Measurements from ENCODE around the gene MOV10L1. TPM values are rescaled to one million over a fixed set of nuclear protein-coding genes. Genes with fewer than 3 reads are reported as not detected.

The MOV10L1 gene
- total and polyA plus RNA-seq, 2 donors (not counting 3 experiments of a cell fraction or from before 2014, with no cell fraction given), result 27.6 to 37.6 TPM

DNA sequence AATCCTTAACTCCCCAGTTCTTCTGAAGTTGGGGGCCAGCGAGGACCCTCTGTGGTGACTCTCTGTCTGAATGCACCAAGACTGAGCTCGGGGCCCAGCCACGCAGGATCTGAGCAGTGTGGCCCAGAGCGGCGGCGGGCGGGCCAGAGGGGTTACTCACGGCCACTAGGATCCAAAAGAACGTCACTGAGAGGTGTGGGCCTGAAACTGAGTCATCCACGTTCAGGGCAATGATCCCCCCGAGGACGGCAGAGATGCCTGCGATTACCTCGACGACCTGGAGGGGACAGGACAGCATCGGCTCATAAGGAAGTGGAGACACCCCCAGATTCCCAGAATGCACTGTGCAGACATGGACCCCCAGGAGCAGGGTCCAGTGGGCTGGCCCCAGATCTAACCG, 15.8 kb upstream of the MOV10L1 start:
- intact Hi-C loops (cut with micrococcal nuclease) (no loop called here), dilution Hi-C loops (cut with MboI; ENCODE audit: extremely low pct_ligation_motif_present, low sequenced_read_pairs) (no loop called here)
- ChIA-PET POLR2A (no interaction called here), CTCF (no interaction called here)
- H3K9me1 ChIP-seq (replicated peaks; ENCODE audit: control insufficient read depth, extremely low read depth, insufficient read depth, low read length), result no peaks in the 10 kb centered on the region
- no peaks in the 10 kb centered on the region for H3K79me2 ChIP-seq (ENCODE audit: control insufficient read depth, insufficient read depth, low read length)
- H2AFZ ChIP-seq (ENCODE audit: low read depth, low read length), result no peak overlapping the region
- no peak for FAIRE-seq
- H3K27me3 ChIP-seq (ENCODE audit: control insufficient read depth in 2 of 2, insufficient read depth in 2 of 2, low read length in 2 of 2), result no peaks in the 10 kb centered on the region
- no peak for DNase-seq (ENCODE audit: low read depth, low spot score)
- no peaks in the 10 kb centered on the region for H3K9me3 ChIP-seq (replicated peaks; ENCODE audit: control insufficient read depth, insufficient read depth, low read length)
- no peak overlapping the region for H3K9ac ChIP-seq (replicated peaks; ENCODE audit: extremely low read depth, insufficient read depth, low read length)
- H3K4me1 ChIP-seq (ENCODE audit: control insufficient read depth, extremely low read depth, insufficient read depth, low read length), result no peaks in the 10 kb centered on the region
- no peak overlapping the region for H3K4me2 ChIP-seq (ENCODE audit: insufficient read depth, low read length)
- no peak for TF ChIP-seq MYC (IDR thresholded peaks at IDR 0.05; ENCODE audit: low read depth, low read length)
- TF ChIP-seq POLR2A (IDR thresholded peaks at IDR 0.05; ENCODE audit: low read depth, low read length), result no peak
- no peak for TF ChIP-seq JUN (IDR thresholded peaks at IDR 0.05; ENCODE audit: borderline replicate concordance, insufficient read depth, insufficient read length, low read depth)
- no peak for TF ChIP-seq POLR2AphosphoS5 (IDR thresholded peaks at IDR 0.05; ENCODE audit: insufficient read depth, low read depth, low read length)
- TF ChIP-seq GATA2 (IDR thresholded peaks at IDR 0.05; ENCODE audit: insufficient read depth, insufficient read length, low read depth, low read length), result no peak
- TF ChIP-seq, protein P1, sequence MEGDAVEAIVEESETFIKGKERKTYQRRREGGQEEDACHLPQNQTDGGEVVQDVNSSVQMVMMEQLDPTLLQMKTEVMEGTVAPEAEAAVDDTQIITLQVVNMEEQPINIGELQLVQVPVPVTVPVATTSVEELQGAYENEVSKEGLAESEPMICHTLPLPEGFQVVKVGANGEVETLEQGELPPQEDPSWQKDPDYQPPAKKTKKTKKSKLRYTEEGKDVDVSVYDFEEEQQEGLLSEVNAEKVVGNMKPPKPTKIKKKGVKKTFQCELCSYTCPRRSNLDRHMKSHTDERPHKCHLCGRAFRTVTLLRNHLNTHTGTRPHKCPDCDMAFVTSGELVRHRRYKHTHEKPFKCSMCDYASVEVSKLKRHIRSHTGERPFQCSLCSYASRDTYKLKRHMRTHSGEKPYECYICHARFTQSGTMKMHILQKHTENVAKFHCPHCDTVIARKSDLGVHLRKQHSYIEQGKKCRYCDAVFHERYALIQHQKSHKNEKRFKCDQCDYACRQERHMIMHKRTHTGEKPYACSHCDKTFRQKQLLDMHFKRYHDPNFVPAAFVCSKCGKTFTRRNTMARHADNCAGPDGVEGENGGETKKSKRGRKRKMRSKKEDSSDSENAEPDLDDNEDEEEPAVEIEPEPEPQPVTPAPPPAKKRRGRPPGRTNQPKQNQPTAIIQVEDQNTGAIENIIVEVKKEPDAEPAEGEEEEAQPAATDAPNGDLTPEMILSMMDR (IDR thresholded peaks at IDR 0.05; ENCODE audit: extremely low read depth in 1 of 2, insufficient read depth in 1 of 2, low read depth in 1 of 2, low read length in 2 of 2), result no peak
- TF ChIP-seq, protein P2, sequence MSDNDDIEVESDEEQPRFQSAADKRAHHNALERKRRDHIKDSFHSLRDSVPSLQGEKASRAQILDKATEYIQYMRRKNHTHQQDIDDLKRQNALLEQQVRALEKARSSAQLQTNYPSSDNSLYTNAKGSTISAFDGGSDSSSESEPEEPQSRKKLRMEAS (IDR thresholded peaks at IDR 0.05; ENCODE audit: insufficient read depth, insufficient read length), result no peak
- TF ChIP-seq FOS (IDR thresholded peaks at IDR 0.05; ENCODE audit: borderline replicate concordance, insufficient read depth, low read length), result no peak
- TF ChIP-seq EZH2 (IDR thresholded peaks at IDR 0.05; ENCODE audit: borderline replicate concordance, low read depth, low read length, severe bottlenecking), result no peak
- no peak overlapping the region for H3K27ac ChIP-seq (ENCODE audit: insufficient read depth, low read depth, low read length)
- BruUV-seq (replicated peaks), result no TSS peak
- H3K36me3 ChIP-seq (ENCODE audit: control insufficient read depth in 2 of 2, extremely low read depth in 1 of 2, insufficient read depth in 2 of 2, low read length in 2 of 2), result no peaks in the 10 kb centered on the region
- no peak overlapping the region for H3K4me3 ChIP-seq (replicated peaks in 1 of 3; ENCODE audit: insufficient read depth in 1 of 3, low read depth in 1 of 3, low read length in 3 of 3)
- no peaks in the 10 kb centered on the region for H4K20me1 ChIP-seq (replicated peaks; ENCODE audit: control insufficient read depth, extremely low read depth, insufficient read depth, low read length)

Measured in endothelial cell of umbilical vein (primary cell).